GM23248 (cell line): ENCODE data around the gene BHLHE40. TPM values are rescaled to one million over a fixed set of nuclear protein-coding genes. Genes with fewer than 3 reads are reported as not detected.
"Not testable (repeated sequence)": the region's sequence is repeated elsewhere in the genome, so short reads cannot be mapped to it uniquely, and the experiment has no call there.

Experiments
- DNase-seq: peaks from one replicate; pipeline ENCODE4 v3.0.0-alpha.2; 2015
- H2AFZ ChIP-seq: fragments of 200-600 bp; sonication (generic); 2 replicates; pipeline ENCODE4 v1.6.1; 2016; ENCODE audit warnings: antibody characterized with exemption
- H3F3A ChIP-seq: fragments of 200-600 bp; sonication (generic); 2 replicates; pipeline ENCODE4 v1.6.1; 2016; ENCODE audit warnings: mild to moderate bottlenecking, antibody characterized with exemption, mixed run types; ENCODE audit not compliant: insufficient read depth
- H3K27ac ChIP-seq: fragments of 200-600 bp; sonication (generic); 2 replicates; pipeline ENCODE4 v1.5.1; 2016; ENCODE audit warnings: mild to moderate bottlenecking
- H3K27me3 ChIP-seq: fragments of 200-600 bp; sonication (generic); replicated peaks from 2 replicates; pipeline ENCODE4 v1.6.1; 2016; ENCODE audit warnings: mild to moderate bottlenecking; ENCODE audit not compliant: insufficient read depth
- H3K36me3 ChIP-seq: fragments of 200-600 bp; sonication (generic); 2 replicates; pipeline ENCODE4 v1.6.1; 2016; ENCODE audit warnings: low read depth, mild to moderate bottlenecking
- H3K4me1 ChIP-seq: fragments of 200-600 bp; sonication (generic); 2 replicates; pipeline ENCODE4 v1.6.1; 2016; ENCODE audit warnings: mild to moderate bottlenecking; ENCODE audit not compliant: insufficient read depth
- H3K4me2 ChIP-seq: fragments of 200-600 bp; sonication (generic); one replicate; pipeline ENCODE4 v1.6.1; 2016; ENCODE audit warnings: mild to moderate bottlenecking; ENCODE audit not compliant: unreplicated experiment
- H3K4me3 ChIP-seq: fragments of 200-600 bp; sonication (generic); 2 replicates; pipeline ENCODE4 v1.5.1; 2016; ENCODE audit warnings: mild to moderate bottlenecking
- H3K79me2 ChIP-seq: fragments of 200-600 bp; sonication (generic); 2 replicates; pipeline ENCODE4 v1.6.1; 2016; ENCODE audit warnings: mild to moderate bottlenecking; ENCODE audit not compliant: insufficient read depth
- H3K9ac ChIP-seq: fragments of 200-600 bp; sonication (generic); 2 replicates; pipeline ENCODE4 v1.6.1; 2016; ENCODE audit warnings: mild to moderate bottlenecking
- H3K9me2 ChIP-seq: fragments of 200-600 bp; sonication (generic); 2 replicates; pipeline ENCODE4 v1.6.1; 2016; ENCODE audit warnings: mixed run types, mild to moderate bottlenecking, moderate library complexity; ENCODE audit not compliant: insufficient read depth
- H3K9me3 ChIP-seq: fragments of 200-600 bp; sonication (generic); one replicate; pipeline ENCODE4 v1.6.1; 2017; ENCODE audit warnings: low read depth
- H4K20me1 ChIP-seq: fragments of 200-600 bp; sonication (generic); 2 replicates; pipeline ENCODE4 v1.6.0; 2016; ENCODE audit not compliant: insufficient read depth
- EZH2 ChIP-seq: fragments of 200-600 bp; sonication (generic); IDR thresholded peaks from 2 replicates; pipeline ENCODE4 v1.6.1; 2018; ENCODE audit warnings: antibody characterized with exemption, mild to moderate bottlenecking; ENCODE audit not compliant: insufficient read depth, poor library complexity, severe bottlenecking
- EZH2phosphoT487 ChIP-seq: fragments of 200-600 bp; sonication (generic); IDR thresholded peaks from 2 replicates; pipeline ENCODE4 v1.6.1; 2018; ENCODE audit warnings: antibody characterized with exemption, moderate library complexity, mild to moderate bottlenecking, low read depth; ENCODE audit not compliant: insufficient read depth
- WGBS, 2 experiments: methylation state at CpG; one replicate each; pipeline ENCODE4 v1.1.6; 2015 to 2017; ENCODE audit warnings: low lambda C conversion rate in 2 of 2, low coverage in 1 of 2; ENCODE audit errors: missing lambda C conversion rate in 2 of 2; 5-methylcytosine and 5-hydroxymethylcytosine counted together
- in situ Hi-C: fragments of 300-500 bp; cut with MboI; formaldehyde crosslinking; loops from 2 replicates; pipeline ENCODE4 v1.15.0; 2020
- polyA plus RNA-seq: library from polyadenylated mRNA; unstranded; fragments of >200 nt; fragmentation: Nextera tagmentation; extraction: Ambion mirVana; gene quantifications from 2 replicates; pipeline ENCODE4 v1.2.1, GENCODE V29; 2016
- total RNA-seq: library from RNA; depleted of rRNA; stranded (reverse); fragments of >200 nt; shearing (Covaris generic); gene quantifications from 2 replicates; pipeline ENCODE4 v1.2.3, GENCODE V29; 2014

BHLHE40 gene
- total and polyA plus RNA-seq, 2 experiments from 2014 or later = 33.9 to 42.9 TPM

- Histone ChIP-seq H3K4me2 (no peak overlapping the region), H3K9me3 (no peaks in the 10 kb centered on the region), H3K36me3 (no peaks in the 10 kb centered on the region), H3K27ac (no peak overlapping the region), H2AFZ (no peak overlapping the region), H3K9me2 (no peaks in the 10 kb centered on the region), H3K79me2 (no peaks in the 10 kb centered on the region), H3K27me3 (no peaks in the 10 kb centered on the region), H3K9ac (no peak overlapping the region), H3K4me3 (no peak overlapping the region), H4K20me1 (no peaks in the 10 kb centered on the region), H3F3A (no peaks in the 10 kb centered on the region), H3K4me1 (no peaks in the 10 kb centered on the region)
- DNase-seq = peak; percentile 4
- 52 to 54% methylated on average over 4 of the region's 4 CpGs for whole genome bisulfite sequencing, 2 experiments
- TF ChIP-seq EZH2 (no peak), EZH2phosphoT487 (no peak)
- in situ Hi-C loops = no loop called here
Observed at GRCh38 chr3:4959180-4959579, 20.1 kb upstream of the BHLHE40 start.

- H3K4me3 ChIP-seq, H3K4me2 ChIP-seq, in situ Hi-C loops, H3K27me3 ChIP-seq, H4K20me1 ChIP-seq, H3K36me3 ChIP-seq, H3K9ac ChIP-seq, H3K9me2 ChIP-seq, H3F3A ChIP-seq, H3K4me1 ChIP-seq, H3K27ac ChIP-seq, H3K9me3 ChIP-seq, H2AFZ ChIP-seq, H3K79me2 ChIP-seq, DNase-seq: not testable (repeated sequence)
- 84 to 88% methylated on average over 2 of the region's 2 CpGs for WGBS, 2 experiments
Observed at GRCh38 chr3:4961865-4962264, 17.4 kb upstream of the BHLHE40 start.

GRCh38 chr3:4963669-4964570 lies 15.3 kb upstream of the BHLHE40 start:
- H3K36me3 ChIP-seq = no peaks in the 10 kb centered on the region
- no peak overlapping the region for H2AFZ ChIP-seq
- H3K27me3 ChIP-seq = no peaks in the 10 kb centered on the region
- H3K4me3 ChIP-seq = no peak overlapping the region
- H3K27ac ChIP-seq = no peak overlapping the region
- no peaks in the 10 kb centered on the region for H4K20me1 ChIP-seq
- 93 to 98% methylated on average over 1 of the region's 1 CpG for WGBS, 2 experiments
- H3F3A ChIP-seq = no peaks in the 10 kb centered on the region
- no peak overlapping the region for H3K9ac ChIP-seq
- no peak for TF ChIP-seq EZH2
- no peak for TF ChIP-seq EZH2phosphoT487
- in situ Hi-C loops = no loop called here
- H3K4me2 ChIP-seq = no peak overlapping the region
- no peaks in the 10 kb centered on the region for H3K9me3 ChIP-seq
- H3K9me2 ChIP-seq = no peaks in the 10 kb centered on the region
- H3K4me1 ChIP-seq = no peaks in the 10 kb centered on the region
- DNase-seq = no peak
- no peaks in the 10 kb centered on the region for H3K79me2 ChIP-seq

- H3K4me1 ChIP-seq, H3K27ac ChIP-seq, H3K9me3 ChIP-seq, H3K36me3 ChIP-seq, H3K4me3 ChIP-seq, H3K4me2 ChIP-seq, H3F3A ChIP-seq, DNase-seq, in situ Hi-C loops, H4K20me1 ChIP-seq, H3K79me2 ChIP-seq, H3K9me2 ChIP-seq, H3K9ac ChIP-seq, H2AFZ ChIP-seq, H3K27me3 ChIP-seq: not testable (repeated sequence)
- WGBS, 2 experiments = 55 to 64% methylated on average over 5 of the region's 5 CpGs
Observed at GRCh38 chr3:4966006-4966405, 13.2 kb upstream of the BHLHE40 start.

GRCh38 chr3:4967683-4968082 lies 11.6 kb upstream of the BHLHE40 start:
- H3K4me2 ChIP-seq, H3K9me2 ChIP-seq, in situ Hi-C loops, H3K4me1 ChIP-seq, H3K27ac ChIP-seq, H3K36me3 ChIP-seq, H3K27me3 ChIP-seq, H3K79me2 ChIP-seq, H3K9me3 ChIP-seq, H4K20me1 ChIP-seq, H3F3A ChIP-seq, H3K9ac ChIP-seq, DNase-seq, H3K4me3 ChIP-seq, H2AFZ ChIP-seq: not testable (repeated sequence)
- WGBS, 2 experiments = 65 to 66% methylated on average over 3 of the region's 3 CpGs

GRCh38 chr3:4971437-4971836 lies 7.8 kb upstream of the BHLHE40 start:
- H3K4me1 ChIP-seq, DNase-seq: not testable (repeated sequence)

More at GRCh38 chr3:4971437-4971836, 7.8 kb upstream of the BHLHE40 start:
- H2AFZ ChIP-seq, H3K9me2 ChIP-seq, H3F3A ChIP-seq, H3K79me2 ChIP-seq, H3K4me3 ChIP-seq, H3K9me3 ChIP-seq, H3K27ac ChIP-seq, H3K9ac ChIP-seq, H3K27me3 ChIP-seq, H4K20me1 ChIP-seq, H3K4me2 ChIP-seq, H3K36me3 ChIP-seq, in situ Hi-C loops: not testable (repeated sequence)
- WGBS, 2 experiments = 80 to 87% methylated on average over 6 of the region's 6 CpGs
